Activated CD4-positive, alpha-beta T cell treated with anti-CD3 and anti-CD28 coated beads, Interleukin-2, amount 50 U/mL, for 4 hours (primary cell): ENCODE data around the gene CREM.

Experiments used
- DNase-seq, 2 experiments: peaks; one replicate each; pipeline ENCODE4 v3.0.0-alpha.2; 2020

The CREM gene

GRCh38 chr10:35224045-35224740, 97.5 kb downstream of the CREM start:
- DNase-seq, result no peak

GRCh38 chr10:35225204-35225603, 98.6 kb downstream of the CREM start:
- no peak for DNase-seq

GRCh38 chr10:35226507-35226906, 99.9 kb downstream of the CREM start:
- DNase-seq, result no peak

GRCh38 chr10:35228058-35228457, 101.4 kb downstream of the CREM start:
- DNase-seq, result no peak

GRCh38 chr10:35231646-35232045, 105.0 kb downstream of the CREM start:
- no peak for DNase-seq

GRCh38 chr10:35232527-35232926, 105.9 kb downstream of the CREM start:
- DNase-seq, result no peak

GRCh38 chr10:35234073-35234472, 107.4 kb downstream of the CREM start:
- DNase-seq, result no peak

- DNase-seq, result no peak
Measured at GRCh38 chr10:35236739-35237138, 110.1 kb downstream of the CREM start.

- no peak for DNase-seq
Measured at GRCh38 chr10:35237766-35238512, 111.3 kb downstream of the CREM start.

- DNase-seq, result no peak
Measured at GRCh38 chr10:35244549-35244948, 117.9 kb downstream of the CREM start.

GRCh38 chr10:35246770-35247343, 120.2 kb downstream of the CREM start:
- DNase-seq, result no peak

GRCh38 chr10:35251373-35252100, 124.9 kb downstream of the CREM start:
- DNase-seq, result no peak

GRCh38 chr10:35257057-35257983, 130.7 kb downstream of the CREM start:
- no peak for DNase-seq

- DNase-seq, result no peak
Measured at GRCh38 chr10:35259769-35260397, 133.2 kb downstream of the CREM start.

GRCh38 chr10:35262436-35262835, 135.8 kb downstream of the CREM start:
- DNase-seq, result no peak
